OCI-LY3 (cell line): ENCODE data around the gene ITGA6.

Experiments used
- H2AFZ ChIP-seq: fragments of 200-600, 300-600 bp; shearing (Covaris generic); 2 replicates; pipeline ENCODE4 v1.6.0; 2014; ENCODE audit warnings: antibody characterized with exemption, low read depth, low read length
- H3K27ac ChIP-seq: fragments of 200-600, 300-600 bp; sonication (generic); 2 replicates; pipeline ENCODE4 v1.5.1; 2014; ENCODE audit warnings: mild to moderate bottlenecking, low read length, moderate library complexity, mixed read lengths
- H3K27me3 ChIP-seq: fragments of 200-600, 300-600 bp; sonication (generic); 2 replicates; pipeline ENCODE4 v1.6.1; 2014; ENCODE audit warnings: low read depth, low read length, mixed read lengths
- H3K36me3 ChIP-seq: fragments of 200-600, 300-600 bp; sonication (generic); replicated peaks from 2 replicates; pipeline ENCODE3; 2014; ENCODE audit warnings: low read depth, low read length, mixed read lengths
- H3K4me1 ChIP-seq: fragments of 300-600, 200-600 bp; sonication (generic); 2 replicates; pipeline ENCODE4 v1.6.1; 2014; ENCODE audit warnings: low read length, mixed read lengths
- H3K4me2 ChIP-seq: fragments of 200-600, 300-600 bp; sonication (generic); 2 replicates; pipeline ENCODE4 v1.6.1; 2014; ENCODE audit warnings: low read length, mixed read lengths
- H3K4me3 ChIP-seq: fragments of 300-600, 200-600 bp; sonication (generic); 2 replicates; pipeline ENCODE4 v1.5.1; 2014; ENCODE audit warnings: antibody characterized with exemption, mild to moderate bottlenecking, low read length, moderate library complexity
- H3K79me2 ChIP-seq: fragments of 300-600, 200-600 bp; shearing (Covaris generic); 2 replicates; pipeline ENCODE4 v1.6.1; 2014; ENCODE audit warnings: mild to moderate bottlenecking, low read length, mixed read lengths
- H3K9ac ChIP-seq: fragments of 300-600, 200-600 bp; shearing (Covaris generic); 2 replicates; pipeline ENCODE4 v1.6.0; 2014; ENCODE audit warnings: mild to moderate bottlenecking, low read length, moderate library complexity
- H3K9me3 ChIP-seq: fragments of 200-600, 300-600 bp; shearing (Covaris generic); 2 replicates; pipeline ENCODE4 v1.6.1; 2014; ENCODE audit warnings: low read length, mixed read lengths; ENCODE audit not compliant: insufficient read depth
- H4K20me1 ChIP-seq: fragments of 200-600, 300-600 bp; sonication (generic); 2 replicates; pipeline ENCODE4 v1.6.1; 2016; ENCODE audit warnings: low read length, mixed read lengths; ENCODE audit not compliant: insufficient read depth
- EZH2phosphoT487 ChIP-seq: fragments of 200-600 bp; shearing (Covaris generic); IDR thresholded peaks from 2 replicates; pipeline ENCODE4 v1.6.1; 2018; ENCODE audit warnings: antibody characterized with exemption, mixed run types, low read depth
- TF ChIP-seq, protein P1 (sequence below): fragments of 200-600, 300-600 bp; sonication (generic); IDR thresholded peaks from 2 replicates; pipeline ENCODE4 v1.5.1; 2014; ENCODE audit warnings: antibody characterized with exemption, low read length, low read depth

The ITGA6 gene

DNA sequence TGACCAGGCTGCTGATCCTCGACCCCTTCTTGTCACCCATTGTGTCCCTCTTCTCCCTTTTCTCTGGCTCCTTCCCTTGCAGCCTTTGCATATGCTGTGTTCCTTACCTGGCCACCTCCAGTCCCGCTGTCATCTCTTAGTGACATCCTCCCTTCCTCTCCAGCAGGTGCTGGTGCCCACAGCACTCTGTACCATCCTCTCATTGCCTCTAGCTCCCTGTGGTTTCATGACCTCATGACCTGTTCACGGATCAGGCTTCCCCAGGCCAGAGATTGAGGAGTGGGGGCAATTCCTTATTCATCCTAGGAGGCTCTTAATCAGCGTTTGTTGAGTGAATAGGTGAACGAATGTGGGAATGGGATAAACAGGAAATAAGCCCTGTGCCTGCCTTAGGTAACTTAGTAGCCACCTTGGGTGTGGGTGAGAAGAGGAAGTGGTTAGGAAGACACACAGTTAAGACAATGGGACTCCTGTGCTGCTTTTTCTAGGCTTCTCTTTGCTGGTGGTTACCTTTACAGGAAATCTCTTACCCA, 35.5 kb downstream of the ITGA6 start:
- TF ChIP-seq, protein P1, sequence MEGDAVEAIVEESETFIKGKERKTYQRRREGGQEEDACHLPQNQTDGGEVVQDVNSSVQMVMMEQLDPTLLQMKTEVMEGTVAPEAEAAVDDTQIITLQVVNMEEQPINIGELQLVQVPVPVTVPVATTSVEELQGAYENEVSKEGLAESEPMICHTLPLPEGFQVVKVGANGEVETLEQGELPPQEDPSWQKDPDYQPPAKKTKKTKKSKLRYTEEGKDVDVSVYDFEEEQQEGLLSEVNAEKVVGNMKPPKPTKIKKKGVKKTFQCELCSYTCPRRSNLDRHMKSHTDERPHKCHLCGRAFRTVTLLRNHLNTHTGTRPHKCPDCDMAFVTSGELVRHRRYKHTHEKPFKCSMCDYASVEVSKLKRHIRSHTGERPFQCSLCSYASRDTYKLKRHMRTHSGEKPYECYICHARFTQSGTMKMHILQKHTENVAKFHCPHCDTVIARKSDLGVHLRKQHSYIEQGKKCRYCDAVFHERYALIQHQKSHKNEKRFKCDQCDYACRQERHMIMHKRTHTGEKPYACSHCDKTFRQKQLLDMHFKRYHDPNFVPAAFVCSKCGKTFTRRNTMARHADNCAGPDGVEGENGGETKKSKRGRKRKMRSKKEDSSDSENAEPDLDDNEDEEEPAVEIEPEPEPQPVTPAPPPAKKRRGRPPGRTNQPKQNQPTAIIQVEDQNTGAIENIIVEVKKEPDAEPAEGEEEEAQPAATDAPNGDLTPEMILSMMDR: no peak
- TF ChIP-seq EZH2phosphoT487: no peak
- H3K4me2 ChIP-seq: 0 out of 2 replicates have a peak overlapping the region, but pooled peaks have one; percentile 2
- no peaks in the 10 kb centered on the region for H3K36me3 ChIP-seq
- peaks cover 55% of the 10 kb centered on the region for H3K27me3 ChIP-seq
- peaks cover 15% of the 10 kb centered on the region; the same call in 1 of the 2 replicates for H3K4me1 ChIP-seq
- no peaks in the 10 kb centered on the region for H3K79me2 ChIP-seq
- H3K9ac ChIP-seq: no peak overlapping the region
- H3K9me3 ChIP-seq: no peaks in the 10 kb centered on the region
- H3K4me3 ChIP-seq: no peak overlapping the region
- H4K20me1 ChIP-seq: peaks cover 4% of the 10 kb centered on the region; the same call in 1 of the 2 replicates
- no peak overlapping the region for H3K27ac ChIP-seq
- H2AFZ ChIP-seq: no peak overlapping the region

DNA sequence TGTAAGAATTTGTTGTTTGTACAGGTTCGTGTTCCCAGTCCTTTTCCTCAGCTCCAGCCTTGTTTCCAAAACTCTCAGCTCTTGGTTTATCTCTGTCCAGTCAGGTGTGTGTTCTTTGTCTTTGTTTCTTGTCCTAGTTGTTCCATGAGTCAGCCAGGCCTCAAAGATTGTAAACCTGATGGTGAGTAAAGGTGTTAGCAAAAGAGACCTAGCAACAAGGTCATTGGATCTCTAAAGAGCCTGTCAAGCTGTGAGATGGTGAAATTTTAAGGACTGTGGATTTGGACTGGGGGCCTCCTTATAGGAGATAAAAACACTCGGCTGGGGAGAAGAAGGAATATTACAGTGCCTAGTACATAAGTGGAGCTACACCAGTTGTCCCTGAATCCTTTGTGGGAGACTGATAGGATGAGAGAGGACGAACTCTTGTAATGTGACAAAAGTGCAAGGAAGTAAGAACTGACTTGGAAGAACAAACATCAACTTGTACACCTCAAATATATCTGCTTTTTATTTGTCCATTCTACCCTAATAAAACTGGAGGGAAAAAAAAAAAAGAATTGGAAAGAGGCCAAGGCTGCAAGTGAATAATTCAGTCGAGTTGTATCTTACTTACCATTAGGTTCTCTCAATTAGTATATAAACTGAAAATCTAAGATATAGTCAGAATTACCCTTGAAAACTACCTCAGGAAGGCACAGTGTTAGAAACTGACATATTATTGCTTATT, 37.2 kb downstream of the ITGA6 start:
- H2AFZ ChIP-seq: no peak overlapping the region
- H3K36me3 ChIP-seq: no peaks in the 10 kb centered on the region
- no peaks in the 10 kb centered on the region for H3K79me2 ChIP-seq
- H3K9me3 ChIP-seq: no peaks in the 10 kb centered on the region
- TF ChIP-seq, protein P1: no peak
- H3K9ac ChIP-seq: no peak overlapping the region
- H3K4me1 ChIP-seq: peaks cover 15% of the 10 kb centered on the region; the same call in 1 of the 2 replicates
- H3K4me2 ChIP-seq: no peak overlapping the region
- H3K4me3 ChIP-seq: no peak overlapping the region
- peaks cover 39% of the 10 kb centered on the region for H3K27me3 ChIP-seq
- H4K20me1 ChIP-seq: peaks cover 4% of the 10 kb centered on the region; the same call in 1 of the 2 replicates
- no peak overlapping the region for H3K27ac ChIP-seq

DNA sequence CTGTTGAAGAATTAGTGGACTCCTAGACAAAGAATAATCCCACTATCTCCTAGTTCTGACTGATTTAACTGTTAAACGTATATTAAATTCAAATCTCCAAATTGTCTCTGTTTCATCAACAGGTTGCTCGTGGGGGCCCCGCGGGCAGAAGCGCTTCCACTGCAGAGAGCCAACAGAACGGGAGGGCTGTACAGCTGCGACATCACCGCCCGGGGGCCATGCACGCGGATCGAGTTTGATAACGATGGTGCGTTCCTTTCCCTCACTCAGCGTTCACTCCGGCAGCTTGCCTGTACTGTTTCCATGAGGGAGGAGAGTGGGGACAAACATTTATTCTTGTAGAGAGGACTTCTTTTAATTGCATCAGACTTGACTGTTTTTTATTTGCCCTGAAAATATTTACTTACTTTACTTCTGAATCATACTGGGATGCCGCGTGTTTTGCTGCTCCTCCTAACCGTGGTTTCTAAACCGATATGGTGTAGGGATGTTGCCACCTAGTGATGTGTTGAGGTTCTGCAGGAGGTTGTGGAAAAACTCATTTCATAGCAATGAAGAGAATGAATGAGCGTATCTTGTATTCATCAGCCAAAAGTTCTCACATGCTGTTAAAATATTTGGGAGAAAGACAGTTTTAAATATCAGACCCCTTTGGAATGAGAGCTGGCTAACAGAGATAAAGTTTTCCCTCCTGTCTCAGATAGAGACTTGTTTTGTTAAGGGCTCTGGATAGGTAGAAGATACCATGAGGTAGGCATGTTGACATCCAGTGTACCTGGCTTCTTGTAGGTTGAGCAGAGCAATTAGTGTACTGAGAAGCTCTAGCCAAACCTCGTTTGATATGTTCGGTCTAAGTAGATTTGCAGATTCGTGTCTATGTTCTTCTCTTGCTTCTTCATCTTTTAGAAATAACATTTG, 38.3 kb downstream of the ITGA6 start:
- Histone ChIP-seq H3K4me3 (no peak overlapping the region), H3K27ac (no peak overlapping the region), H3K36me3 (no peaks in the 10 kb centered on the region), H3K4me1 (peaks cover 15% of the 10 kb centered on the region; the same call in 1 of the 2 replicates), H3K9ac (no peak overlapping the region), H2AFZ (no peak overlapping the region), H3K79me2 (no peaks in the 10 kb centered on the region), H3K9me3 (no peaks in the 10 kb centered on the region), H3K4me2 (no peak overlapping the region), H4K20me1 (peaks cover 4% of the 10 kb centered on the region; the same call in 1 of the 2 replicates), H3K27me3 (peaks cover 30% of the 10 kb centered on the region)
- TF ChIP-seq, protein P1: peak; percentile 85
- TF ChIP-seq EZH2phosphoT487: no peak

DNA sequence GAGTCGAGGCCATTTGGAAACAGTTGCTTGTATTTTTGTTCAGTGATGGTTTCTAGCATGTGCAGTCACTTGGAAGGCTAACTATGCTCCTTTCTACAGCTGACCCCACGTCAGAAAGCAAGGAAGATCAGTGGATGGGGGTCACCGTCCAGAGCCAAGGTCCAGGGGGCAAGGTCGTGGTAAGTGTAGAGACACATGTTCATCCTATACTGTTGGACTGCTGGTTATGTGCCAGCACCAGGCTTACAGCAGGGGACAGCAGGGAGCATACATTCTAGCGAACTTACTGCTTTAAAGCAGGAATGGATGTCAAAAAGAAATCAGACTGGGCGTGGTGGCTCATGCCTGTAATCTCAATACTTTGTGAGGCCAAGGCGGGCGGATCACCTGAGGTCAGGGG, 40.0 kb downstream of the ITGA6 start:
- Histone ChIP-seq H3K27ac (no peak overlapping the region), H2AFZ (no peak overlapping the region), H4K20me1 (no peaks in the 10 kb centered on the region)

More for the DNA sequence above, 40.0 kb downstream of the ITGA6 start:
- no peak overlapping the region for H3K9ac ChIP-seq
- peaks cover 17% of the 10 kb centered on the region for H3K27me3 ChIP-seq
- H3K4me3 ChIP-seq: no peak overlapping the region
- H3K4me1 ChIP-seq: peaks cover 10% of the 10 kb centered on the region; the same call in 1 of the 2 replicates
- no peaks in the 10 kb centered on the region for H3K79me2 ChIP-seq
- no peak overlapping the region for H3K4me2 ChIP-seq
- TF ChIP-seq, protein P1: peak; percentile 23; the same call in 1 of the 2 replicates
- TF ChIP-seq EZH2phosphoT487: no peak
- no peaks in the 10 kb centered on the region for H3K36me3 ChIP-seq
- no peaks in the 10 kb centered on the region for H3K9me3 ChIP-seq
